Left hindlimb (tissue), 1 donor: ENCODE data around the gene AGRN.
"Not testable (repeated sequence)": the region's sequence is repeated elsewhere in the genome, so short reads cannot be mapped to it uniquely, and the experiment has no call there.

Experiments used
- DNase-seq: peaks from one replicate; pipeline ENCODE4 v3.0.0-alpha.2; 2018

AGRN gene

DNA sequence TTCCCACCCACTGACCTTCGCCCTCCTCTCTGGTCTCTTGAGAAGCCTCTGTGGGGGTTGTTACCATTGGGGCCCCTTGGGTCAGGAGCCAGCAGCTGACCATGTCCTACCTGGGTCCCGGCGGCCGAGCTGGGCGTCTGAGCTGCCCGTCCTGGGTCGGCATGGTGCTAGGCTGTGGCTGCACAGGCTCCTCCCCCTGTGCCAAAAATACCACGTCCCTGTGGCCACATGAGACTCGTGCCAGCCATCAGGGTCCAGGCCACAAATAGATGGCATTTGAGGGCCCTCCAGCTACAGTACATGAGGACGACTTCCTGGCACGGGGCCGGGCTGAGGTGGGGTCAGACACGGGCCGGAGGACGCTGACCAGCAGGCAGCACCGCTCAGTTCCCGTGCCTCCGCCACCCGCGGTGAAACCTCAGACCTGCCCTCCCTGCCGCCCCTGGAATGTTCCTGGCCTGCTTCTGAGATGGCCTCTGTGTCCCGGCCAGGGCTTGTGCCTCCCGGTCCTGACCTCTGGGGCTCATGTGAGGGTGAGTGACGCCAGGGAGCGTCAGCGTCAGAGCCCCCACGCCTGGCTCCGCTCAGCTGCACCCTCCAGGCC lies 37.9 kb upstream of the AGRN start, which contains the start of gene PERM1:
TSS of gene PERM1 (minus strand) at position 139 of the 604 bp plus-strand sequence. CDS start 1,064 bp downstream, outside the sequence.
- DNase-seq: peak; percentile 43

DNA sequence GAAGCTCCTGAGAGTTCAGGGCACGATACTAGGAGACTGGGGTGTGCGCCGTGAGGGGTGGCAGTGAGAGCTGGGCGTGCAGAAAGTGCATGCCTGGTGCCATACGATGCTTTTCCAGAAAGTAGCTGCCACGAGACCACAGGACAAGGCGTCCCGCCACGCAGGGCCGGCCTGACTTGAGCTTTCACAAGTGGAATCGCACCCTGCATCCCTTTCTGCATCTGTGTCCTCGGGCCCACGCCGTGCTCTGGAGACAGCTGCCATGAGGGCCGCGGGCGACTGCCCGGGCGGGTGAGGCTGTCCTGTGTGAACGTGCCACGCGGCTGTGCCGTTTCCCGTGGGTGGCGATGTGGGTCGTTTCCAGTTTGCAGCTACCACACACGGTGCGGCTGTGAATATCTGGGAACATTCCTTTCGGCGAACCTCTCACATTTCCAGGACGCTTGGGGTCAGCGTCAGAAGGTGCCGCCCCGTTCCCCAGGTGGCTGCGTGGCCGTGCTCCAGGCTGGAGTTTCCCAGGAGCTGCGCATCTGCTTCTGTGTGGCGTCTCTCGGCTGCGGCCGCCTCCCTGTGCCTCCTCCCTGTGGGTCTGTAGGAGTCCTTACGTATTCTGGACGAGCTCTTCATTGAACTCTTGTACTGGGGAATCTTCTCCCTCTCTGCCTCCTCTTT lies 37.0 kb upstream of the AGRN start:
- no peak for DNase-seq

DNA sequence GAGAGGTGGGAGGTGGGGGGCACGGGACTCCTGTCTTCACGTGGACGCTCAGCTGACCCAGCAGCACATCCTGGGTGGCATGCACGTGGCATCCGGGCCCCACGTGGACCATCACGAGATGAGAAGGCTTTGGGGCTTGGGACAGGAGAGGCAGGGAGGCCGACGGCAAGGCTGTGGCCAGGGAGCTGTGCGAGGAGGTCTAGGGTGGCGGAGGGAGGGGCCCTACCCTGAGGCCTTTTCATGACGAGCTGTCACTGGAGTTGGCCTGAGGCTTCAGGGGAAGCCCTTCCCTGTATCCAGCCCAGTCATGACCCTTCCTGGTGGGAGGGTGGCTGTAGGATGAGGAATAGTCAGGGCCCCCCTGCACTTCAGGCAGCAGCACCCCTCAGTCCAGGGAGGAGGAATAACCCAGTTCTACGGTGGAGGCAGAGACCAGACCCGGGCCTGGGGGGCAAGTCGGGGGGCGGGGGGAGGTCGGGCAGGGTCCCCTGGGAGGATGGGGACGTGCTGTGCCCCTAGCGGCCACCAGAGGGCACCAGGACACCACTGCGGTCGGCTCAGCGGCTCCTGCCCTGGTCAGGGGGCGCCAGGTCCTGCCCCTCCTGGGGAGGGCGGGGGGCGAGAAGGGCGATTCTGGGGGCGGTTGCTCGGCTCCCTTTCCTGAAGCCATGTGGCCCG lies 36.0 kb upstream of the AGRN start:
- DNase-seq: peak; percentile 68

DNA sequence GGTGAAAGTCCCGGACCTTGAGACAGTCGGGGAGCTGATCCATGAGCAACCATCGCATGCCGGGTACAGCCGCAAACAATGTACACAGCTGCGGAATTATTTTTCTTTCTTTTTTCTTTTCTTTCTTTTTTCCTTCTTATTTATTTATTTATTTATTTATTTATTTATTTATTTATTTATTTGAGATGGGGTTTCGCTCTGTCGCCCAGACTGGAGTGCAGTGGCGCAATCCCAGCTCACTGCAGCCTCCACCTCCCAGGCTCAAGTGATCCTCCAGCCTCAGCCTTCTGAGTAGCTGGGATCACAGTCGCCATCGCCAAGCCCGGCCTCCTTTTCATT lies 35.5 kb upstream of the AGRN start:
- no peak for DNase-seq

GRCh38 chr1:985126-985525 lies 34.8 kb upstream of the AGRN start:
- DNase-seq: no peak

GRCh38 chr1:988061-988460 lies 31.9 kb upstream of the AGRN start:
- DNase-seq: not testable (repeated sequence)

GRCh38 chr1:991275-991674 lies 28.6 kb upstream of the AGRN start:
- not testable (repeated sequence) for DNase-seq

DNA sequence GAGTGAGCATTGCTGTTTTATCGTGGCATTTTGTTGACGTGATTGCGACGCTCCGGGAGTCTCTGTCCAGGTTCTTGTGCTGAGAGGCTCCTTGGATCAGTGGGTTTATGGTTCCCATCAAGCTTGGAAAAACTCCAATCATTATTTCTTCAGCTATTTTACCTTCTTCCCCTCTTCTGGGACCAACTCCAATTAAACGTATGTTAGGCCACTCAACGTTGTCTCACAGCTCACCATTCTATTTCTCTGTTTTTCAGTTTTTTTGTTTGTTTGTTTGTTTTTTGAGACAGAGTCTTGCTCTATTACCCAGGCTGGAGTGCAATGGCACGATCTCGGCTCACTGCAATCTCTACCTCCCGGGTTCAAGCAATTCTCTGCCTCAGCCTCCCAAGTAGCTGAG lies 28.0 kb upstream of the AGRN start:
- no peak for DNase-seq

DNA sequence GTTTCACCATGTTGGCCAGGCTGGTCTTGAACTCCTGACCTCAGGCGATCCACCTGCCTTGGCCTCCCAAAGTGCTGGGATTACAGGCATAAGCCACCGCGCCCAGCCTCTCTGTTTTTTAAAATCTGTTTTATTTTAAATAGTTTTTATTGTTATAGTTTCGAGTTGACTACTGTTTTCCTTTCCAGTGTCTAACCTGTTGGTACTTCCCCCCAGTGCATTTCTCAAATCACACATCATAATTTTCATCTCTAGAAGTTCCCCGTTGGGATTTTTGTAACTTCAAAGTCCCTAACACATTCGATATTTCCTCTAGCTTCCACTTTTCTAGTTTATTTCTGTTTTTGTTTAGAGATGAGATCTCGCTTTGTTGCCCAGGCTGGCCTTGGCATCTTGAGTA lies 27.6 kb upstream of the AGRN start:
- no peak for DNase-seq

DNA sequence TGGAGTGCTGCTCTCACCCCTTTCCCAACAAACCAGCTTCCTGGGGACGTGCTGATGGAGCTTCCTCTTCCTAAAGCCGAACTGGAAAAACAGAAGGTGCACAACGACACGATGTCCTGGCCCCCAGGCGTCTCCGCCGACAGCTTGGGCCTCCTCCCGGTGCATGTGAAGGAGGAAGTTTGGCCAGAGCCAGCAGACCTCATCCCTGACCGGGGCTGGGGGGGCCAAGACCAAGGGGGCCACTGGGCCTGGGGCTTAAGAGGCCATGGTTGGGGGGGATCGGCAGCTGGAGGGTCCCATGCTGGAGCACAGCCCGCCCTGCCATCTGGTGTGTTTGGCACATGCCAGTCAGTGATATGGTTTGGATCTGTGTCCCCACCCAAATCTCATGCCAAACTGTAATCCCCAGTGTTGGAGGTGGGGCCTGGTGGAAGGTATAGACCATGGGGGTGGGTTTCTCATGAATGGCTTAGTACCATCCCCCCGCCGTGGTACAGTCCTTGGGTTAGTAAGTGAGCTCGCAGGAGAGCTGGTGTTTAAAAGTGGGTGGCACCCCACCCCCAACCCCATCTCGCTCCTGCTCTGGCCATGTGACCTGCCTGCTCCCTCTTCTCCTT lies 26.4 kb upstream of the AGRN start:
- no peak for DNase-seq

DNA sequence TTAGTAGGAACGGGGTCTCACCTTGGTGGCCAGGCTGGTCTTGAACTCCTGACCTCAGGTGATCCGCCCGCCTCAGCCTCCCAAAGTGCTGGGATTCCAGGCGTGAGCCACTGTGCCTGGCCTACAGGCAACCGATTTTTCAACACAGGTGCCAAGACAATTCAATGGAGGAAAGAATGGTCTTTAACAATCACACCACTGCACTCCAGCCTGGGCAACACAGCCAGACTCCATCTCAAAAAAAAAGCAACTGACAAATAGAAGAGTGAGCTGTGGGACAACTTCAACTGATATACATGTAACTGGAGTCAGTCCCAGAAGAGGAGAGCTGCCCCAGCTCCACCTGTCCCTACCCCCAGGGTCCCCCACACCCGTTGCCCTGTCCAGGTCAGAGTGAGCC lies 25.4 kb upstream of the AGRN start:
- not testable (repeated sequence) for DNase-seq

GRCh38 chr1:995665-996633 lies 24.0 kb upstream of the AGRN start:
- DNase-seq: no peak

DNA sequence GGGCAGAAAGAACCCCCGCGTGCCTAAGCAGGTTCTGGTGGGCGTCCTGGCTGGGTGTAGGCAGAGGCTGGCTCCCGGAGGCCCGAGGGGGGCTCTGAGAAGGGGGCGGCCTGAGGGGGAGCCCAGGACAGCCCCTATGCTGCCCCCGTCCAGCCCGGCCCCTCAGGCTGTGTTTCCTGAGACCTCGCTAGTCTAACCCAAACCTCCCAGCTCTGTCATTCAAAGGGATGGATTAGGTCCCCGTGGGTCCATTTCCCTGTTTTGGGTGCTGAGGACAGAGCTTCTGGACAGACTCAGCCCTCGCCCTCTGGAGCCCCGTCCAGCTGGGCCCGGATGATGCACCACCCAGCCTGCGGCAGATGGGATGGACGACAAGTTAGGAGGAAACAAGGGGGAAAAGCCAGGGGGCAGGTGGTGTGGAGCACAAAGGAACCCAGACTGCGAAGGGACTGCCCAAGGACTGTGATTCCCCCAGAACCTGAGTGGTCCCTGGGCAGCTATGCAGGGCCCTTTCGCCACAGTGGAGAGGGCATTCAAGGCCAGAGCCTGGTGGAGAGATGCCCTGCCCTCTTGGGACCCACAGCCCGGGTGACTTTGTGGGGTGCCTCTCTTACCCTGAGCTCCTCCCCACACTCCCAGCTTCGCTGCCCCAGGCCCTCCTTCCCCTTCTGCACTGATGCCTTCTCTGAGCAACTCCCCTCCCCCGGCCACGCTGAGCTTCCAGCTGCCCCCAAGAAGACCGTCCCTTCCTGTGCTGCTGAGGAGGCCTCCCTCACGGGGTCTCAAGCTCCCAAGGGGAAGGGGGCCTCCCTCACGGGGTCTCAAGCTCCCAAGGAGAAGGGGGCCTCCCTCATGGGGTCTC lies 22.8 kb upstream of the AGRN start:
- no peak for DNase-seq

GRCh38 chr1:997713-997992 lies 22.3 kb upstream of the AGRN start:
- DNase-seq: no peak

- DNase-seq: no peak
Observed at GRCh38 chr1:997993-998744, 21.8 kb upstream of the AGRN start.

DNA sequence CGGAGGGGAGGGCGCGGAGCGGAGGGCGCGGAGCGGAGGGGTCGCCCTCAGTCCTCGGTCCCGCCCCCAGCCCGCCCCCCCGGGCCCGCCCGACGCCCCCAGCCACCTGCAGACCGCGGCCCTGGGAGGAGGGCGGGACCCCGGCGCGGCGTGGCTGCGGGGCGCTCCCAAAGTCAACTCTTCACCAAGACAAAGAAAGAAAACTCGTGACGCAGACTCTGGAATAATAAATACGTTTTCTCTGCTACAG lies 21.2 kb upstream of the AGRN start:
- DNase-seq: no peak

GRCh38 chr1:998995-999724 lies 20.8 kb upstream of the AGRN start:
- no peak for DNase-seq

- DNase-seq: peak; percentile 95
Observed at GRCh38 chr1:999725-1000356, 20.1 kb upstream of the AGRN start, which contains the start of gene HES4. TSS of gene HES4 (minus strand) at chr1:1000097. CDS start at chr1:999973, 124 bp downstream.

DNA sequence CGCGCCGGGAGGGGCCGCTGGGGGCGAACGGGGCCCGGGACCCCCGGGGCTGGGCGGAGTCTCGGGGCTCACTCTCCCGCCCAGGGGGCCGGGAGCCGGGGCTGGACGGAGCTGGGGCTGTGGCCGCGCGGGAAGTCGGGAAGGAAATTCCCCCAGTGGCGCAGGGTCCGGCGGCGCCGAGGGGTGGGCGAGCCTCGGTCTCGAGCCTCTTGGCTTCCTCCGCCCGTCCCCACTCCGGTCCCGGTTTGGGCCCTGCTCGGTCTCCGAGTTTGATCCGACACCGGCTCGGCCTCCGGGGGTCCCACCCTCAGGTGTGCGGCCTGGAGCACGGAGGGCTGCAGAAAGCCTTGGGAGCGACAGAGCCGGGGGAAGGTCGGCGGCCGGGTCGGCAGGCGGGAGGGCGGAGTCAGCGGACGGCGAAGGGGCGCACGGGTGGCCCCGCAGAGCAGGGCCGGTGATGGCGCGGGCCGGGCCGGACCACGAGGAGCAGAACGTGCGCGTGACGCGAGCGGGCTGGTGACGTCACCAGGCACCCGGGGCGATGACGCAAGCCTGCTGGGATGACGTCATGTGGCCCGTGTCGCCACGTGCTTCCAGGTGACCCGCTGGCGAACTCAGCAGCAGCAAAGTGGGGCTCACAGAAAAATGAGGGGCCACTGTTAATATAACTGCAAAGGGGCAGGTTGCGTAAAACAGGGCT lies 19.4 kb upstream of the AGRN start:
- peak; percentile 90 for DNase-seq
